NK-92 treated with Interleukin-12 subunit alpha and Interleukin-12 subunit beta, amount 100 ng/mL, for 24 hours (cell line): ENCODE measurements around the gene GRID1.
"Not testable (repeated sequence)": the region's sequence is repeated elsewhere in the genome, so short reads cannot be mapped to it uniquely, and the experiment has no call there.

Experiments
- DNase-seq: peaks from one replicate; lab custom pipeline; 2025; lab: John Stamatoyannopoulos, UW

The GRID1 gene

DNA sequence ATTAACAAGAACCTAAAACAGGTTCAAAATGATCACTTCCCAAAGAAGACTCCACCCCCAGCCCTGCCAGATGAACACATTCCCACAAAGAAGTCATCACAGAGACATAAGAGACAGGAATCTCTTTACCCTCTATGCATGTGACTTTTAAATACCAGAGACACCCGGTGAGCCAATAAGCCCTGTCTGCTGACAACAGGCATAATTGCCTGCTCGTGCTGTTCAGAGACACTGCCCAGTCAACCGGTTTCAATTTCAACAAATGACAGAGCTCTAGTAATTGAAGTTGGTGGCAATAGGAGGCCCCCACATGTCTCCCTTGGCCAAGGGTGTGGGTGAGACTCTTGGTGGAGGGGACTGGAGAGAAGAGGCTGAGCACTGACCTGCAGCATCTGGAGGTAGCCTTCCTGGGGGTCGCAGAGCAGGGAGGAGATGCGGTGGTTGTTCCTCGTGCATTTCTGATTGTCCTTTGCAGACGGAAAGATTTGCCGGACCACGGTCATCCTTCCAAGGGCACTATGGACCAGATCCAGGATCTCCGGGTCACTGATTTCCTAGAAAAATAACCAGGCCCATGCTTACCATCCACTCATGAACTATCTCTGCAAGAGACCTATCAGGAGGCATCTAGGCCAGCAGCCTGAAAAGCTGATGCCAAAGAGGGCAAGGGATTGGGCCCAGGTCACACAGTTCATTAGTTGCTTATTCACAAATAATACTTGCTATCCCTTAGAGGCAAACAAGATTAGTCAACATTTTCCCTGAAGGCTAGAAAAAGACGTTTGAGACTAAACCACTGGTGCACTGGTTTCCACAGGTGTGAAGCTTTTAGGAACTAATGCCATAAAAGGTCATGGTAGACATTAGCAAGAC, 497.7 kb downstream of the GRID1 start:
- DNase-seq: no peak

DNA sequence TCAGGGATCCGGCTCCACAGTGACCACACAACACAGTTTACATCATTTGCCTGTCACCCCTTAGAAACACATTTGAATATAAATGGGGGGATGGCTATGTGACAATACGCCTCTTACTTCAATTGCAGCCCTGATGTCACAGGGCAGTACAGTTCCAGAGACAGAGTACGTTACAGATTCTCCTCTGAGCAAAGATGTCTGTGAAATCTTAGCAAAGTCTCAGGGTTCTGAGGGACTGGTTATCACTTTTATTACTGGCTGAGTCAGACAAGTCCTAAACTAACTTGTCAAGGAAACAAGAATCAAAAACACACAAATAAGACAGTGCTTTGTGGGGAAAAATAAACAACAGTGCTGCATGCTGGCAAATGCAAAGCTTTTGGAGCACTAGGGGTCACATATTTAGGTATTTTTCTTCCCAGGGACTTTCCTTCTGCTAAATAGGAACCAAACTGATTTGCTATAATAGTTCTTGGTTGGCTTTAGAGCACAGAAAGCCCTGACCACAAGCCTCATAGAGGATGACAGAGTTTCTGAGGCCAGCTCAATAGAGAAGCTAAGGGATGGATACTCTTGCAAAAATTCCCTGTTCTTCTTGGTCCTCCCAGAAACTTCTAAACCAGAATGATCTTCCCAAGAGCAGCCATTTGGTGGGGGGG, 501.6 kb downstream of the GRID1 start:
- no peak for DNase-seq

DNA sequence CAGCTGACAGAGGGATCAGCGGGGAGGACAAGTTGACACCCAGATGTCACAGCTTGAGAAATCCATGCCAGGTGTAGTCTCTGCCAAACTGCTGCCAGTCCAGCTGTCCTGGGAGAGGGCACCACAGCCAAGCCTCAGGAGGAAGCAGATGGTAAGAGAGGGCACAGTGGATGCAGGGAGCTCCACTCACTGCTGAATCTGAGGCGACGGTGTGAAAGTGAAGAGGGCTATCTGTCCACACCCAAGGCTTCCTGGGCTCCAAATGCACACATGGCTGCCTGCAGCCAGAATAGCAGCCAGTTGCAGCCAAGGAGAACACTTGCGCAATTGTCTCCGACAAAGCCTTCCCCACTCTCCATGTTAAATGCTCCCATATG, 502.4 kb downstream of the GRID1 start:
- DNase-seq: no peak

DNA sequence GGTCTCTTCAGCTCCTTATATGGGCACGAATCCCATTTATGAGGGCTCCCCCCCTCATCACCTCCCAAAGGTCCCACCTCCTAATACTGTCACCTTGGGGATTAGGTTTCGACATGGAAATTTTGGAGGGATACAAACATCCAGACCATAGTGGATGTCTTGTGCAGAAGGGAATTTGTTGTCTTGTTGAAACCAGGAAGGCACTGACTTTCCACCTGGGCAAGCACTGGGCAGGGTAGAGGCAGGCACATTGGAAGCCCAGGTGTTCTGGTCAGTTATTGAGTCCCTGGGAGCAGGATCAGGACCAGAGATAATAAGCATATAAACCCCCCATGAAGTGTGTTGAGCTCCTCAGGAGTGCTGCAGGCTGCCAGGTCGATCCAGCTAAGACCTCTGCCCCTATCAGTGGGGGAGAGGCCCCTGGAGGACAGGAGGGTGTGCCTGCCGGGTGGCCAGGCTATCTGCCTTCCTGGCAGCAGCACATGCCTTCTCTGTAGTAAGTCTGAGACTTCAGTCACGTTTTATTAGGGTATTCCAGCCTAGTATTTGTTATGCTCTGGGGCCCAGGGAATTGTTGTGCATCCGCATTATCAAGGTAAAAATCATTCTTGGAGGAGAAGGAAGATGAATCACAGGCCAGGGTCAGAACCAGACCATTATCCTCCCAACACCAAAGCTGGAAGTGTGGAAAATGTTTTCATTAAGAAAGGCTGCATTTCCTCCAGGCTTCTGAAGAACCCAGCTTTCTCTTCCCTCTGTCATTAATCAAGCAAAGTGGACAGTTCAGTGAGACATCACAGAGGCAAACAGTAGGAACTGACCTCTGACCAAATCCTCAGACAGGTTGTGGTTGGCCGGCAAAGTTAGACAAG, 503.1 kb downstream of the GRID1 start:
- no peak for DNase-seq

DNA sequence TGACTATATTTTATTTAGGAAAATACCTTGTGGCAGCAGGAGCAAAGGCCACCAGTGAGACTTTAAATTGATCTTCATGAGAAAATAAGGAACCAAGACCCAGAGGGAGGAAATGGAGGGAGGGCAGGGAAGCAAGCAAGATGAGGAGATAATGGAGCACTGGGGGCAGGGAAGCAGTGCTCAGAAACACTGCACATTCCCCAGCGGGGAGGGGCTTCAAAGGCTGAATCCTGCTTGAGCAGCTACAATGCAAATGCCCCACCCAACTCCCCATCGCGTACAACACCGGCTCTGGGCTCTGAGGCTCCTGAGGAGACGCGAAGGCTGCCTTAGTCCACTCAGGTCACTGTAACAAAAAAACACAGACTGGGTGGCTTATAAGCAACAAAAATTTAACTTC, 503.8 kb downstream of the GRID1 start:
- no peak for DNase-seq

DNA sequence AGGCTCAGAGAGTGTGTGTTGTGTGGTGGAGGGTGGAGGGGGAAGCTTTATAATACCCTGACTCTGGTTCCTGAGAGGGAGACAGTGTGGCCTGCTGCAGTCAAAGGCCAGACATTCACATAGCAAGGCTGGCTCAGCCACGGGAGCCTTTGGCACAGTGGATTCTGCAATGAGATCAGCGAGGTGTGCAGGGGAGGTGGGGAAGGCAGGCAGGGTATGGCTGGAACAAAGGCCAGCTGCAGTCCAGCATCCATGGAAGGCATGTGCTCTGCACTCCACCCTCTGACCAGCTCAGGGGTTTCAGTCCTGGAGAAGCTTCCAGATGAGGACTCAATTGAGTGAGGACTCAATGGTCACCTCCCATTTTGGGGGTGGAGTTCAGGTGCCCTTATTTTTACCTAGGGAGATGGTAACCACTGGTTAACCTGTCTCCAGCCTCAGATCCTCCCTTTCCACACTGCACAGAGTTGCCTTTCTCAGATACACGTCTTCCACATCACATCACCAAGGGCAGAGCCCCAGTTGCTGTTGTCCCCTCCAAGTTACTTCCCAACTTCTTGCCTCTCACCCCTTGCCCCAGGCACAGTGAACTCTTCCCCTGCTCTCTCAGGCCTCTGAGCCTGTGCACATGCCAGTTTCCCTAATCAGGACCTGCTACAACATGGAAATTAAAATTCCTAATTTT, 504.9 kb downstream of the GRID1 start:
- DNase-seq: no peak

DNA sequence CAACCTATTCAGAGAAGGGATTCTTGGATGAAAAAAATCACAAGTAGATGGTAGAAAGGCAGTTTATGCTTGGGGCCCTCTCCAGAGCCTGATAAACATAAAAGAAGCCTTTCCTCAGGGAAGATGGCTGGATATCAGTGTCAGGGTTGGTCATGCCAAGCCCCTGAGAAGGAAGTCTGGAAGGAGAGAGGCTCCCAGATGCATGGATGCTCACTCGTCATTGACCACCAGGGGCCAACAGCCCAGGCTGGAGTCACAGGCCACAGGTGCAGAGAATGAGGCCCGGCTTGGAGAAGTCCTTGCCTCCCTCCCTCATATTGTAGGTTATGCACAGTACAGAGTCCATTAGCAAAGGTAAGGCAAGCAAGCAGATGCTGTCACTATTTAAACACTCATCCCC, 506.7 kb downstream of the GRID1 start:
- no peak for DNase-seq

DNA sequence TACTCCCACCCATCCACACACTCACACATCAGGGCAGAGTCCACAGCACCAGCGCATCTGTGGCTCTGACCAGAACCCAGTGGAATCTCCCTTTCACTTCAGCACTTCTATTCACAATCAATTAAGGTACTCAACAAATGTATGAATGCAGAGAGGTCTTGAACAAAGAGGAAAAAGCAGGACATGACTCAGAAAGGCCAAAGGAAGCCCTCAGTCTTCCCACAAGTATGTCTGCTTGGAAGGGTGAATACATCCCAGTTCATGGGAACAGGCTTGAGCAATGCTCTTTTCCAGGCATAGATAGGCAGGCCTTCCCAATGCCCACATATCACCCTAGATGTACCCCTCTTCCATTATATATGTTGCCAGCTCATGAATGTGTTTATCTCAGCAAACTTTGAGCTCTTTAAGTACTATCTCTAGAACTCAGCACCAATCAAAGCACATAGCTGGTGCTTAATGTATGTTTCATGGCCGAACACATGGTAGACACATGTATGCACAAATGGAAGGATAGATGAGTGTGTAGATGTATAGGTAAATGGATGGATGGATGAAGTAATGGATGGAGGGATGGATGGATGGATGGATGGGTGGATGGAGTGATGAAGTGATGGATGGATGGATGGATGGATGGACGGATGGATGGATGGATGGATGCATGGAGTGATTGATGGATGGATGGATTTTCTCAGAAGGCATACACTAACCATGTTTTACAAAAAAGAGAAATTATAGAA, 507.6 kb downstream of the GRID1 start:
- no peak for DNase-seq

DNA sequence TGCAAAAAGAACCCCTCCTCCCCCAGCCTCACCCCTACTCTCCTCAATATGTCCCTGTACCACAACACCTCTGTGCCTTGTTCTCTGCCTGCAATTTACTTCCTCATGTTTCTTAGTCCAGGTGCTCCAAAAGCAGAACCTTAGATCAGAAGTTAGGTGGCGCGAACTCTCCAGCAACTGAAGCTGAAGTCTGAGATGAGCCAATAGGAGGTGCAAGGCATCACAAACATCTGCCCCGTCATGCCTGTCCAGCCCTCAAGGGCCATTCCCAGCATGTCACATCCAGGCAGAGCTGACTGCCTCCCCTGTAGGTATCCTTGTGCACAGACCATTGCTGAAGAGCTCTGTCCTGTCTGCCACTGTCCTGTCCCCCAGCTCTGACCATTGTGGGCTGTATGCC, 508.8 kb downstream of the GRID1 start:
- DNase-seq: no peak

DNA sequence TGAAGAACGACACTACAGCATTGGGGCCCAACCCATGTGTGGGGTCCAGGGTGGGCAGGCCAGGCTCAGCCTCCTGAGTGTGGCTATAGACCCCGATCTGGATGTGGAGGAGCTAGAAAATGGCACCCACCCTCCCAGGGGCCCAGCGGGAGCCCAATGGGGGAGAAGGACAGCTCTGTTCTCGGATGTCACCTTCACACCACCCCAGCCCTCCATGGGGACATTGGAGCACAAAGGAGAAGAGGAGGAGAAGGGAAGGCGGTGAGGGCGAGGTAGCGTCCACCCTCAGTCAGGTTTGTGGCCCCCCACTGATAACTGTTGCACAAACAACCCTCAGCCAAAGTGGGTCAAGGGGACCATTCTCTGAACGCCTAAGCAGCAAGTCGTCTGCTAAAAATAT, 509.3 kb downstream of the GRID1 start:
- no peak for DNase-seq

DNA sequence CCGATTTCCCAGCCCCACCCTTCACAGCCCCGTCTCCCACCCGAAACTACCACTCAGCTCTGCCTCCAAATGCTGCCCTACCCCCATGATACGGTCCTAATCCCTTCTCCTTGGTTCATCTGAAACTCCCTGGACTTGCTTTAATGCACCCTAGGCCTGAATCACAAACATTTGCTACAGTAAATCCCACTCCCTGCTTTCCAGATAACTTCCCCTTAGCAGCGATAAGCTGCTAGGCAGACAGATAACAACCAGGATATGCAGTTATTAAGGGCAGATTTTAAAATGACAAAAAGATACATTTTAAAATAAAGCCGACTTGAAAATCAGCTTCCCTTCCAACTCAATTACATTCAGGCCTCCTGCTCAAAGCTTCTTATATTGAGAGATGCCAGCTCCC, 514.7 kb downstream of the GRID1 start:
- DNase-seq: no peak

DNA sequence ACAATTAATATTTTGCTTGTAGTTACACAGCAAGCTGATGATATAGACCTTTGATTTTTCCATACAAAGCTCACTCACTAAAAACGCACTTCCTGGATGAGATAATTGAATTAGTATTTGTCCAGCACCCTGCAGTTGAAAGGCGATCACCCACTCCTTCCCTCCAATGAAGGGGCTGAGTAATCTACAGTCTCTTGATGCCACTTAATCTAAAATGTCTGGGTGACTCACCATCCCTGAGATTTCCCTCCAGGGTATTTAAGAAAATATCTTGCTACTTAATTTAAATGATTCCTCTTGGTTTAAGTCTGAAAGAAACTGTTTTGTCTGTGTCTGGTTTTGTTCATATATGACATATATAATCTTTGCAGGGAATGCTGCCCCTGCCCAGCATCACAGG, 515.3 kb downstream of the GRID1 start:
- DNase-seq: no peak

DNA sequence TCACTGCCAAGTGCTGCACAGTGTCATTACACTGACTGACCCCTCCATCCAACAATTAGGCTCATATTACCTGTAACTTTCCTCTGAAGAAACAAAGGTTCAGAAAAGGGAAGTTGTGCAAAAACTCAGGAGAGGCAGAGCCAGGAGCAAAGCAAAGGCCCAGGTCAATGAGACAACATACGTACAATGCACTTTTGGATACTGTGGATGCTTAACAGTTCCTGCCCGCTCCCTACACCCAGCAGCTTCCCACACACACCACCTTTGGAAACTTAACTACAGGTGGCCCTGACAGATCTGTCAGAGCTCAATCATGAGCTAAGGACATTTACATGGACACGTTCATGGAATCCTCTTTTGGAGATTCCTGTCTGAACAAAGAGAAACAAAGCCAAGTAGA, 515.9 kb downstream of the GRID1 start:
- no peak for DNase-seq

DNA sequence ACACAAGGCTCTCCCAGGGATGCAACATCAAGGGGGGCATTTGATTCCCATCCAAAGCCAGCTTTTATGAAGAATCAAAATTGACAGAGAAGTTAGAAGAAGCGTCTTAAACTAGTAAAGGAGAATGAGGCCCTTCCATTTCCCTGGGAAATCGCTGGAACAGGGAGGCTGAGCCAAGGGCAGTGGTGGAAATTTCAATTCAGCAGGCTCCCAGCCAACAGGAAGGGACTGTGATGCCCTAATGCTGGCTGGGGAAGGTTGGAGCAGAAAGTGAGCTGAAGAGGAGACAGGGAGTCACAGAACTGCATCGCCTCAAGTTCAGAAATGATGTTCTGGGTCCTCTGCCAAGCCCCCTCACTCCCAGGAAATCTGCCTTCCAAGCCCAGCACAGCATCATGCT, 517.3 kb downstream of the GRID1 start:
- no peak for DNase-seq

DNA sequence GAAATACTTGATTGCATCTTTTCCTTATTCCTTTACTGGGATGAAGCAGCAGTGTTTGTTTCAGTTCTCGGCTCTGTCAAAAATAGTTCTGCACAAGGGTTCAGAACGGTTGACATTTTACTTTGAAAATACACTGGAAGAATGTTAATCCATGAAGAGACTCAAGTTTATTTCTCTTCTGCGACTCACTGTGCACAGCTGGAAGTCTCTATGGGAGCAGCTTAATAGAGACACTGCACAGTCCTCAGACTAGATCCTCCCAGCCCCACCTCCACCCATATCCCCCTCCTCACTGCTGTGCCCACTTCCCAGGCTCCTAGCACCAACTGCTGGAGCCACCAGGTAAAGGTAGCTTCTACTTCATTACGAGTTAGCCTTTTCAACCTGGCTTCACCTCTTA, 517.8 kb downstream of the GRID1 start:
- DNase-seq: no peak

DNA sequence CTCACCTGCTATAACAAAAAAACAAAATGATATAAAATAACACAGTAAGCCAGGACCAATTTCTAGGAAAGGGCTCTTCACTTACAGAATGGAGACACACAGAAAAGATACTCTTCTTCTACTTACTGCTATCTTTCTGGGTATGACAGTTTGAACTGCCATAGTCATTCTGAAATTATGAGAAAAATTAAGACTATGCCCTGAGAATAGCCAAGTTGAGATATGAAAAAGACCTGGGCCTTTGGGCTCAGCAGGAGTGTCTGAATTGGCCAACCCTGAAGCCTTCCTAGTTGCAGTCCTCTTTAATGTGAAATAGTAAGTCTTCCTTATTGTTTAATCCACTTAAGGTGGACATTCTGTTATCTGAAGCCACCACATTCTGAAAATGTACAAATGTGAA, 519.5 kb downstream of the GRID1 start:
- DNase-seq: no peak

DNA sequence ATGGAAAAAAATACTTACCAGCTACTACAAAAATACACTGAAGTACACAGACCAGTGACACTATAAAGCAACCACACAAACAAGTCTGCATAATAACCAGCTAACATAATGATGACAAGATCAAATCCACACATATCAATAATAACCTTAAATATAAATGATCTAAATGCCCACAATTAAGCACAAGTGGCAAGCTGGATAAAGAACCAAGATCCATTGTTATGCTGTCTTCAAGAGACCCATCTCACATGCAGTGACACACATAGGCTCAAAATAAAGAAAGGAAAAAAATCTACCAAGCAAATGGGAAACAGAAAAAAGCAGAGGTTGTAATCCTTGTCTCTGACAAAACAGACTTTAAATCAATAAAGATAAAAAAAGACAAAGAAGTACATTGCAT, 527.9 kb downstream of the GRID1 start:
- DNase-seq: not testable (repeated sequence)

DNA sequence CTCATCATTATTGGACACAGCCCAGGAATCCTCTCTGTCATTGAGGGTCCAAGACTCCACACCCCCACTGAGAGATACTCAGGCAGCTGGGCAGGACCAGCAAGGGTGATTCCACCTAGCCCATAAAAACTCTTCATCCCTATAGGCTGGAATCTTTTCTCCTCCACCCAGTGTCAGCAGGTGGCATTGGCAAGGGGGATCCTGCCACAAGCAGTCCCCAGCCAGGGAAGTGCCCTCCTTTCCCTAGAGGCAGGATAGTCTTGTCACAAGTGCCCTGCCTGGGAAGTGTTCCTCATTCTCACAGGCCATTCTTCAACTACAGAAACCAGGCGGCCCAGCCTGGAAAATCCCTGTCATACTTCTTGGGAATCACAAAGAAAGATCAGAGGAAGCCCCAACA, 533.6 kb downstream of the GRID1 start:
- no peak for DNase-seq

DNA sequence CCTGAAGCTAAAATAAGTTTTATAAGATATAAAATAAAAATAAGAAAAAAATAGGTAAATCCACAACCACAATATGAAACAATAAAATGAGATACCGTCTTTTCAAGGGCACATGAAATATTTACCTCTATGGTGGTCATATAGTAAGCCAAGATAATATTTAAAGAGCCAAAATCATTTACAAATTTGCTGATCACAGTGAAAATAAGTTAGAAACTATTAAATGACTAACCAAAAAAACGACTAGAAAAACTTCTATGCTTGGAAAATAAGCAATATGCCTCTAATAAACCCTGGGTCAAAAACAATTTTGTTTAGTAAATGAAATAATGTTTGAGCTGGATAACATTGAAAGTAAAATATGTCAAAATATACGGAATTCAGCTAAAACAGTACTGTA, 535.2 kb downstream of the GRID1 start:
- no peak for DNase-seq

DNA sequence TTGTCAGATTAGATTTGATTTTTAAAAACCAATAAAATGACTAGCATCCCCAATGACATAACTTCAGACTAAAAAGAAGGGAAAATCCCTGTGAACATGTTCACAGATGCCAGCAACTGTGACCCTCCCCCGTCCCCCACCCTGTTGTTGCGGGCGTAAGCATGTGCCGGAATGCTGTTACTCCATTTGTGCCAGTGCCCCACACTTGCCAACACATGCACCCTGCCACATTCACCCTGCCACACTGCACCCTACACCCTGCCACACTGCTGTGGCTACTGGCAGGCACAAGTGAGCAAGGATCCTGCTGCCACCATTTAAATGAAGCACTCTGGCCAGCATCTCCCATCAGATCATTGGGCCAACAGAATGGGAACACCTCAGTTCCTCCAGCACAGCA, 540.2 kb downstream of the GRID1 start:
- no peak for DNase-seq

DNA sequence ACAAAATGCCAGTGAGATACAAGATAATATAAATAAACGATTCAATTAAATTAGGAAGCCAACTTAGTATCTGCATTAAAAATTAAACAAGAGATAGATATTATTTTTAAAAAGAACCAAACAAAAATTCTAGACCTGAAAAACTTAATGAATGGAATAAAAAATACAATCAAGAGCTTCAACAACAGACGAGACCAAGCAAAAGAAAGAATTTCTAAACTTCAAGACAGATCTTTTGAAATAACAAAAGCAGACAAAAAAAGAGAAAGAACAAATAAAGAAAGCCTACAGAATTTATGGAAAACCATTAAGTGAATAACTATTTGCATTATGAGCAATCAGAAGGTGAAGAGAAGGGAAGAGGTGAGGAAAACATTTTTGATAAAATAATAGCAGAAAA, 555.2 kb downstream of the GRID1 start:
- DNase-seq: no peak

DNA sequence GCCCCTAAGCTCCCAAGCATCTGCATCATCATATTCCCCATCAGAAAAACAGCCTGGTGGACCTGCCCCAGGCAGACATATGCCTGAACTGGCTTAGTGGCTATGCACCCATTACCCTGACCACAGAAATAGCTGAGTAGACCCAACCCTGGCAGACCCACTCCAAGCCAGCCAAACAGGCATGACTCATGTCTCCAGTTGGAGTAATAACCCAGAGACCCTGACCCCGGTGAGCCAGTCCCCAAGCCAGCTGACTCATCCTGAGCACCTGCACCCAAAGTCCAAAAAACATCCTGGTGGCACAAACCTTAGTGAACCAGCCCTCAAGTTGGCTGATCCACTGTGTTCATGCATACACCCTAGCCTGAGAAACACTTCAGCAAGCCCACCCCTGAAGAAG, 555.9 kb downstream of the GRID1 start:
- DNase-seq: no peak
